HEK293T (cell line): ENCODE measurements around the gene KCNQ1.

Experiments
- ARNT ChIP-seq: fragments of 450-650 bp; IDR thresholded peaks from 2 replicates; pipeline ENCODE4 v1.6.1; 2017; ENCODE audit warnings: mild to moderate bottlenecking
- BHLHE40 ChIP-seq: fragments of 450-650 bp; IDR thresholded peaks from 2 replicates; pipeline ENCODE4 v1.6.1; 2016; ENCODE audit warnings: mild to moderate bottlenecking, moderate library complexity, borderline replicate concordance
- ELF4 ChIP-seq: fragments of 450-650 bp; IDR thresholded peaks from 2 replicates; pipeline ENCODE4 v1.6.1; 2017; ENCODE audit warnings: antibody characterized with exemption
- FOXA1 ChIP-seq: fragments of 450-650 bp; IDR thresholded peaks from 2 replicates; pipeline ENCODE4 v1.6.1; 2016; ENCODE audit warnings: mild to moderate bottlenecking
- FOXK2 ChIP-seq: fragments of 450-650 bp; IDR thresholded peaks from 2 replicates; pipeline ENCODE4 v1.6.1; 2016; ENCODE audit warnings: mild to moderate bottlenecking
- FOXM1 ChIP-seq: fragments of 450-650 bp; IDR thresholded peaks from 2 replicates; pipeline ENCODE4 v1.6.1; 2017; ENCODE audit warnings: mild to moderate bottlenecking, borderline replicate concordance
- HDGF ChIP-seq: fragments of 450-650 bp; IDR thresholded peaks from 2 replicates; pipeline ENCODE4 v1.6.1; 2017; ENCODE audit warnings: antibody characterized with exemption, borderline replicate concordance
- L3MBTL2 ChIP-seq: fragments of 450-650 bp; conservative IDR thresholded peaks from 2 replicates; pipeline ENCODE4 v1.6.1; 2016; ENCODE audit warnings: mild to moderate bottlenecking
- LEF1 ChIP-seq: fragments of 450-650 bp; IDR thresholded peaks from 2 replicates; pipeline ENCODE4 v1.6.1; 2017; ENCODE audit warnings: mild to moderate bottlenecking, borderline replicate concordance
- SP1 ChIP-seq: fragments of 450-650 bp; IDR thresholded peaks from 2 replicates; pipeline ENCODE4 v1.6.1; 2017
- SUZ12 ChIP-seq: fragments of 450-650 bp; IDR thresholded peaks from 2 replicates; pipeline ENCODE4 v1.6.1; 2016; ENCODE audit warnings: mild to moderate bottlenecking
- ZNF384 ChIP-seq: fragments of 450-650 bp; IDR thresholded peaks from 2 replicates; pipeline ENCODE4 v1.6.1; 2016
- TF ChIP-seq, protein P1 (sequence below): fragments of 450-650 bp; IDR thresholded peaks from 2 replicates; pipeline ENCODE4 v1.6.1; 2016

DNA sequence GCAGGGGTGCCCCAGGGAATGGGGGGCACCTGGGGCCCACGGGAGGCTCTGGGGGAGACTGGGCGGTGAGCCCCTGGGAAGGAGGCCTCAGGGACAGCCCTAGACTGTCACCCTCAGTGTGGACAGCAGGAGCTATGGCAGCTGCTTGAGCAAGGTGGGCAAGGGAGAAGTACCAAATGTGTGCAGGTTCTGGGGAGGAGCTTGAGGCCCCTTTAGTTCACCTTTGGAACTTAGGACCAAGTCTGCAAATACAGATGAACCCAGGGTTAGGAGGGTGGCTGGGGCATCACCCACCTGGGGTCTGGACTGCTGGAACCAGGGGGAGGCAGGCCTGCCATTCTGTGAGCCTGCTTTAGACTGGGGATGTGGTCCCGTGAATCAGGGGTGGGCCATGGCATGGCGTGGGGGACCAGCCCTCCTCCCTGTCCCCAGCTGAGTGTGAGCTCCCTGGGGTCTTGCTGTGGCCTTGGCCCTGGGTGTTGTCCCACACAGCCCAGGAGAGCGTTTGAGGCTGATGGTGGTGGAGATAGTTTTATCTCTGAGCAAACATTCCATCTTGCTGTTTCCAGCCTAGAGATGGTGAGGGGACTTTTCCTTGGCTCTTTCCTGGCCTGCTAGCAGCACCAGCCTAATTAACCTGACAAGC lies 122.3 kb downstream of the KCNQ1 start:
- TF ChIP-seq FOXK2 (no peak), HDGF (no peak), ZNF384 (no peak), L3MBTL2 (no peak), SUZ12 (no peak), FOXM1 (no peak), BHLHE40 (no peak), ELF4 (no peak), SP1 (no peak), LEF1 (no peak), ARNT (no peak), FOXA1 (no peak)
- TF ChIP-seq, protein P1, sequence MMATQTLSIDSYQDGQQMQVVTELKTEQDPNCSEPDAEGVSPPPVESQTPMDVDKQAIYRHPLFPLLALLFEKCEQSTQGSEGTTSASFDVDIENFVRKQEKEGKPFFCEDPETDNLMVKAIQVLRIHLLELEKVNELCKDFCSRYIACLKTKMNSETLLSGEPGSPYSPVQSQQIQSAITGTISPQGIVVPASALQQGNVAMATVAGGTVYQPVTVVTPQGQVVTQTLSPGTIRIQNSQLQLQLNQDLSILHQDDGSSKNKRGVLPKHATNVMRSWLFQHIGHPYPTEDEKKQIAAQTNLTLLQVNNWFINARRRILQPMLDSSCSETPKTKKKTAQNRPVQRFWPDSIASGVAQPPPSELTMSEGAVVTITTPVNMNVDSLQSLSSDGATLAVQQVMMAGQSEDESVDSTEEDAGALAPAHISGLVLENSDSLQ, result no peak
